ENCODE measurements around the gene LMOD3. TPM values are rescaled to one million over a fixed set of nuclear protein-coding genes. Genes with fewer than 3 reads are reported as not detected.

LMOD3 gene
- polyA plus RNA-seq, 1 donor (not counting 4 experiments of a cell fraction or from before 2014, with no cell fraction given) = not detected

DNA sequence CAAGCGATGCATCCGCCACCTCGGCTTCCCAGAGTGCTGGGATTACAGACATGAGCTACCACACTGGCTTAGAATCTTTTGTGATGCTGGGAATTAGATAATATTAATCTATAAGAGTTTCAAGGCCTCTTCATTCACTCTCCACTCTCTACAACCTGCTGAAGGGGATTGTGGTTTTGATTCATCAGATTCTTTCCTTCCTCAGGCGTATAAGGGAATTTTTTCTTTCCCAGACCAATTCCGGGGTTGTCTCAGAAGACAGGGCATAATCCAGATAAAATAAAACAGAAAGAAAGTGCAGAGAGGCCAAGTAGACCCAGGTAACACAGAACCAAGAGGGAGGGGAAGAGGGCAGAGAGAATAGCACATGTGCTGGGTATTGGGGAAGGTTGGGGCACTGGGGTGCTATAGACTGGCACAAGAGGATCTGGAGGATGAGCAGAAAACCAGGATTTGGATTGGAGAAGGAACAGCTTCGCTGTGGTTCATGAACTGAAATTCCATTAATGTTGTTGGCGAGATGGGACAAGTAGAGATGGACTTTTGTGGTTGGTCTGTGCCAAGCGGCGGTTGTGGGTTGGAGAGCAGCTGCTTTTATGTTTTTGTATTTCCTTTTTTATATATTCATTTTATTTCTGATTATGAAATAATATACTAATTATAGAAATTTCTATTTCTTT lies 24.8 kb downstream of the LMOD3 start:
- dilution Hi-C loops (cut with MboI; ENCODE audit: extremely low pct_ligation_motif_present, low sequenced_read_pairs) = no loop called here
- Histone ChIP-seq H3K27ac (ENCODE audit: control insufficient read depth, insufficient read depth, low read length) (peak overlapping the region; percentile 10), H3K9ac (ENCODE audit: control insufficient read depth, extremely low read depth, insufficient read depth, low read length) (no peak overlapping the region), H3K9me1 (ENCODE audit: control insufficient read depth, extremely low read depth, insufficient read depth, low read length) (no peaks in the 10 kb centered on the region), H3K4me1 (ENCODE audit: control insufficient read depth, extremely low read depth, insufficient read depth, low read length) (peaks cover 7% of the 10 kb centered on the region), H3K36me3 (ENCODE audit: control insufficient read depth in 2 of 2, extremely low read depth in 1 of 2, insufficient read depth in 2 of 2, low read length in 2 of 2) (peaks cover 4 to 10% of the 10 kb centered on the region in 2 experiments), H4K20me1 (ENCODE audit: control insufficient read depth, extremely low read depth, insufficient read depth, low read length) (no peaks in the 10 kb centered on the region), H3K9me3 (ENCODE audit: control insufficient read depth, low read depth, low read length) (no peaks in the 10 kb centered on the region), H3K27me3 (ENCODE audit: control insufficient read depth, extremely low read depth, insufficient read depth, low read length) (no peaks in the 10 kb centered on the region), H2AFZ (ENCODE audit: control insufficient read depth, low read length) (no peak overlapping the region), H3K4me3 (ENCODE audit: control insufficient read depth in 2 of 3, extremely low read depth in 1 of 3, insufficient read depth in 2 of 3, low read depth in 1 of 3, low read length in 3 of 3) (no peak overlapping the region), H3K4me2 (ENCODE audit: control insufficient read depth, extremely low read depth, insufficient read depth, low read depth, low read length) (peak overlapping the region; percentile 20), H3K79me2 (ENCODE audit: control insufficient read depth, insufficient read depth, low read length) (peaks cover 26% of the 10 kb centered on the region)
- no peak for TF ChIP-seq EZH2 (IDR thresholded peaks at IDR 0.05; ENCODE audit: low read length)
- TF ChIP-seq, protein P1, sequence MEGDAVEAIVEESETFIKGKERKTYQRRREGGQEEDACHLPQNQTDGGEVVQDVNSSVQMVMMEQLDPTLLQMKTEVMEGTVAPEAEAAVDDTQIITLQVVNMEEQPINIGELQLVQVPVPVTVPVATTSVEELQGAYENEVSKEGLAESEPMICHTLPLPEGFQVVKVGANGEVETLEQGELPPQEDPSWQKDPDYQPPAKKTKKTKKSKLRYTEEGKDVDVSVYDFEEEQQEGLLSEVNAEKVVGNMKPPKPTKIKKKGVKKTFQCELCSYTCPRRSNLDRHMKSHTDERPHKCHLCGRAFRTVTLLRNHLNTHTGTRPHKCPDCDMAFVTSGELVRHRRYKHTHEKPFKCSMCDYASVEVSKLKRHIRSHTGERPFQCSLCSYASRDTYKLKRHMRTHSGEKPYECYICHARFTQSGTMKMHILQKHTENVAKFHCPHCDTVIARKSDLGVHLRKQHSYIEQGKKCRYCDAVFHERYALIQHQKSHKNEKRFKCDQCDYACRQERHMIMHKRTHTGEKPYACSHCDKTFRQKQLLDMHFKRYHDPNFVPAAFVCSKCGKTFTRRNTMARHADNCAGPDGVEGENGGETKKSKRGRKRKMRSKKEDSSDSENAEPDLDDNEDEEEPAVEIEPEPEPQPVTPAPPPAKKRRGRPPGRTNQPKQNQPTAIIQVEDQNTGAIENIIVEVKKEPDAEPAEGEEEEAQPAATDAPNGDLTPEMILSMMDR (optimal IDR thresholded peaks at IDR 0.05 in 1 of 3, IDR thresholded peaks at IDR 0.05 in 1 of 3, conservative IDR thresholded peaks at IDR 0.05 in 1 of 3; ENCODE audit: extremely low read depth in 1 of 3, insufficient read depth in 2 of 3, low read length in 3 of 3) = no peak
- FAIRE-seq = no peak
- no peak for DNase-seq (ENCODE audit: low read depth, low spot score)

DNA sequence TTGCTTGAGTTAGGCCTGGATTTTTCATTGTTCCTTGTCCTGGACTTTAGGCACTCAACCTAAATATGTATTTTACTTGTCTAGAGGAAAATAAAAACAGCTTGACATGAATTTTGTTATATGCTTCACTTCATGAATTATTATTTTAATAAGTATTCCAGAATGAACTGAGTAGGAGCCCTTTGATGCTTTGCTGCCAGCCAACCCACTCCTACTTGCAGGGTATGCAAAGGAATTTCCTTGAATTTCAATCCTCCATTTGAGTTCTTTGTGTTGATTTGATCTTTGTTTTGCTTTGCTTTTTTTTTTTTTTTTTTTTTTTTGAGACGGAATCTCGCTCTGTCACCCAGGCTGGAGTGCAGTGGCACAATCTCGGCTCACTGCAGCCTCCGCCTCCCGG lies 26.1 kb downstream of the LMOD3 start:
- peaks cover 4 to 7% of the 10 kb centered on the region in 2 experiments for H3K36me3 ChIP-seq (ENCODE audit: control insufficient read depth in 2 of 2, extremely low read depth in 1 of 2, insufficient read depth in 2 of 2, low read length in 2 of 2)
- H3K9me3 ChIP-seq (ENCODE audit: control insufficient read depth, low read depth, low read length) = no peaks in the 10 kb centered on the region
- TF ChIP-seq, protein P1 (optimal IDR thresholded peaks at IDR 0.05 in 1 of 3, IDR thresholded peaks at IDR 0.05 in 1 of 3, conservative IDR thresholded peaks at IDR 0.05 in 1 of 3; ENCODE audit: extremely low read depth in 1 of 3, insufficient read depth in 2 of 3, low read length in 3 of 3) = no peak
- no peak for TF ChIP-seq EZH2 (IDR thresholded peaks at IDR 0.05; ENCODE audit: low read length)
- dilution Hi-C loops (cut with MboI; ENCODE audit: extremely low pct_ligation_motif_present, low sequenced_read_pairs) = no loop called here
- H3K27me3 ChIP-seq (ENCODE audit: control insufficient read depth, extremely low read depth, insufficient read depth, low read length) = no peaks in the 10 kb centered on the region
- H3K27ac ChIP-seq (ENCODE audit: control insufficient read depth, insufficient read depth, low read length) = no peak overlapping the region
- H4K20me1 ChIP-seq (ENCODE audit: control insufficient read depth, extremely low read depth, insufficient read depth, low read length) = no peaks in the 10 kb centered on the region
- no peak for FAIRE-seq
- H3K9ac ChIP-seq (ENCODE audit: control insufficient read depth, extremely low read depth, insufficient read depth, low read length) = no peak overlapping the region
- peaks cover 37% of the 10 kb centered on the region for H3K79me2 ChIP-seq (ENCODE audit: control insufficient read depth, insufficient read depth, low read length)
- DNase-seq (ENCODE audit: low read depth, low spot score) = no peak
- H3K4me2 ChIP-seq (ENCODE audit: control insufficient read depth, extremely low read depth, insufficient read depth, low read depth, low read length) = no peak overlapping the region
- no peak overlapping the region for H2AFZ ChIP-seq (ENCODE audit: control insufficient read depth, low read length)
- no peak overlapping the region for H3K4me3 ChIP-seq (ENCODE audit: control insufficient read depth in 2 of 3, extremely low read depth in 1 of 3, insufficient read depth in 2 of 3, low read depth in 1 of 3, low read length in 3 of 3)
- H3K4me1 ChIP-seq (ENCODE audit: control insufficient read depth, extremely low read depth, insufficient read depth, low read length) = peaks cover 17% of the 10 kb centered on the region
- no peaks in the 10 kb centered on the region for H3K9me1 ChIP-seq (ENCODE audit: control insufficient read depth, extremely low read depth, insufficient read depth, low read length)
